ENCODE data around the gene COL4A1.
A peak's percentile ranks its signal among the peaks of the same experiment; 100 is the strongest.

Gene COL4A1

GRCh38 chr13:110306960-110307766 lies at the start of gene COL4A1, which contains the start of gene COL4A2:
Gene COL4A1, minus strand, starts transcription at chr13:110307157. Its CDS starts 130 bp downstream, at chr13:110307027.
Gene COL4A2, plus strand, starts transcription at chr13:110307284. Its CDS starts 620 bp downstream, at chr13:110307904.
- peak; percentile 24 to 55 for DNase-seq

GRCh38 chr13:110356362-110356761 lies 49.4 kb upstream of the COL4A1 start:
- no peak for DNase-seq

GRCh38 chr13:110354715-110355473 lies 47.9 kb upstream of the COL4A1 start:
- DNase-seq, result no peak

GRCh38 chr13:110354123-110354627 lies 47.2 kb upstream of the COL4A1 start:
- DNase-seq, result no peak

- no peak for DNase-seq
Measured at GRCh38 chr13:110353339-110353977, 46.5 kb upstream of the COL4A1 start.

- DNase-seq, result no peak
Measured at GRCh38 chr13:110352735-110353134, 45.8 kb upstream of the COL4A1 start.

GRCh38 chr13:110351636-110352420 lies 44.9 kb upstream of the COL4A1 start:
- DNase-seq, result no peak

GRCh38 chr13:110350509-110350908 lies 43.6 kb upstream of the COL4A1 start:
- no peak for DNase-seq

- no peak for DNase-seq
Measured at GRCh38 chr13:110350049-110350448, 43.1 kb upstream of the COL4A1 start.

- no peak for DNase-seq
Measured at GRCh38 chr13:110349239-110349638, 42.3 kb upstream of the COL4A1 start.

GRCh38 chr13:110348309-110349105 lies 41.5 kb upstream of the COL4A1 start:
- DNase-seq, result no peak

- no peak for DNase-seq
Measured at GRCh38 chr13:110347535-110348308, 40.8 kb upstream of the COL4A1 start.

- no peak for DNase-seq
Measured at GRCh38 chr13:110347088-110347487, 40.1 kb upstream of the COL4A1 start.

GRCh38 chr13:110346661-110347067 lies 39.7 kb upstream of the COL4A1 start:
- no peak for DNase-seq

- DNase-seq, result no peak
Measured at GRCh38 chr13:110345701-110346100, 38.7 kb upstream of the COL4A1 start.

- no peak for DNase-seq
Measured at GRCh38 chr13:110345266-110345665, 38.3 kb upstream of the COL4A1 start.

GRCh38 chr13:110344320-110344719 lies 37.4 kb upstream of the COL4A1 start:
- no peak for DNase-seq

GRCh38 chr13:110343241-110343865 lies 36.4 kb upstream of the COL4A1 start:
- DNase-seq, result no peak

GRCh38 chr13:110342474-110342873 lies 35.5 kb upstream of the COL4A1 start:
- DNase-seq, result no peak

Measured in NCI-H1930 (cell line).